Right cardiac atrium (tissue), 5 donors: Measurements from ENCODE around the gene PROK2. TPM values are rescaled to one million over a fixed set of nuclear protein-coding genes. Genes with fewer than 3 reads are reported as not detected.

Source experiments
- ATAC-seq, 2 donors: fragments of 200-7000 bp; cut with Tn5 transposase; one replicate each; pipeline versions ENCODE4 v1.8.0 to v1.9.1; 2020; ENCODE audit warnings: moderate library complexity in 2 of 2, mild to moderate bottlenecking in 1 of 2
- DNase-seq, 3 donors: peaks; one replicate each; pipeline ENCODE4 v3.0.0-alpha.2; 2020
- H3K27ac ChIP-seq: one replicate; pipeline ENCODE4 v1.5.1; 2013; ENCODE audit warnings: mild to moderate bottlenecking, low read length, control low read depth, moderate library complexity
- H3K27me3 ChIP-seq: one replicate; pipeline ENCODE4 v1.6.1; 2013; ENCODE audit not compliant: control insufficient read depth, insufficient read depth
- H3K4me1 ChIP-seq: one replicate; pipeline ENCODE4 v1.6.1; 2013; ENCODE audit warnings: low read length; ENCODE audit not compliant: control insufficient read depth, insufficient read depth
- H3K4me3 ChIP-seq: one replicate; pipeline ENCODE4 v1.5.1; 2013; ENCODE audit warnings: low read length, control low read depth
- H3K9me3 ChIP-seq: one replicate; pipeline ENCODE4 v1.6.1; 2013; ENCODE audit warnings: low read length; ENCODE audit not compliant: control insufficient read depth
- WGBS: extraction: QIAGEN DNeasy Blood & Tissue Kit; methylation state at CpG from one replicate; pipeline ENCODE4 v1.1.7; 2013; 5-methylcytosine and 5-hydroxymethylcytosine counted together
- intact Hi-C, 4 donors: fragments of 100-400 bp; cut with DNase I; formaldehyde crosslinking; loops; one replicate each; pipeline versions ENCODE4 v1.11.0 to v1.14.0; 2022 to 2023
- long read RNA-seq, 4 donors: library from polyadenylated mRNA; unstranded; transcript quantifications; one replicate each; pipeline ENCODE4 v2.0.0, GENCODE V29; 2020 to 2021
- polyA plus RNA-seq: library from polyadenylated mRNA; stranded (reverse); fragments of 200-250 nt; gene quantifications from one replicate; pipeline ENCODE4 v1.2.3, GENCODE V29; 2013
- total RNA-seq, 4 donors: library from RNA; stranded (reverse); fragmentation: NEBNext Ultra II Directional; extraction: Animal tissue kit (Norgen Biotek cat#: 25700); gene quantifications; one replicate each; pipeline ENCODE4 v1.2.1, GENCODE V29; 2021
- donor health status: healthy with polysubstance abuse.
- donor health status: DM: no; HTN: yes; CAD: no.
- donor health status: DM: no; HTN: no; CAD: no.
- donor health status: DM: no; HTN: yes; CAD: no; lungs with severe emphysema.
- donor health status: DM: yes; HTN: yes; CAD: no.

PROK2 gene, protein sequence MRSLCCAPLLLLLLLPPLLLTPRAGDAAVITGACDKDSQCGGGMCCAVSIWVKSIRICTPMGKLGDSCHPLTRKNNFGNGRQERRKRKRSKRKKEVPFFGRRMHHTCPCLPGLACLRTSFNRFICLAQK
- total RNA-seq (under 1 TPM in 2 of 4 donors, not detected in 2; 0.15 to 0.31 TPM), polyA plus RNA-seq (0.11 TPM)
- long read RNA-seq, donor 1 = 0 reads
- long read RNA-seq, donor 2 = 0 reads
- long read RNA-seq, donor 3, partial matches to known transcripts = 0 of 1 reads
- long read RNA-seq, donor 3, other reads (novel, unspliced or antisense) = 0 of 1 reads
- long read RNA-seq, donor 4 = 0 reads

DNA sequence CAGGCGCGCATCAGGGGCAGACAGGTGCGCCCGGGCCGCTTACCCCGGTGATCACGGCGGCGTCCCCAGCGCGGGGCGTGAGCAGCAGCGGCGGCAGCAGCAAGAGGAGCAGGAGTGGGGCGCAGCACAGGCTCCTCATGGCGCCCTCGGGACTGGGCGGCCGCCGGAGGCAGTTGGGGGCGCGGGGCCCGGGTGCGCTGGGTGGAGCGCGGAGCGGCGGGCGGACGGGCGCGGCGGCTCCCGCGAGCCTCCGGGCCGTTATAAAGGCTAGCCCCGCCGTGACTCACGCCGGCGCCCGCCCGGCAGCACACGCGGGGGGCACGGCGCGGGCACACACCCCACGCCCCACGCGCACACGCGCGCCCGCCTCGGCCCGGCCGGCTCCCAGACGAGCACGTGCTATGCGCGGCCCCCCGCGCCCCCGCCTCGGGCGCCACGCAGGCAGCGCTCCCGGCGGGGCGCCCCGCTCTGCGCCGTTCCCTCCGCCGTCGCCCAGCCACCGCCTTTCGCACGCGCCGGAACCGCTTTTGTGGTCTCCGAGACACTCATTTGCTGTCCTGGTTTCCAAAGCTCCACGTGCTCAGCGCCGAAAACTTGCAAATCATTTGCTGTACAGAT is at the start of gene PROK2:
PROK2 (minus strand) TSS at position 235 of the 618 bp plus-strand sequence; CDS start at position 139, 96 bp downstream.
- H3K4me3 ChIP-seq = peak within 1 kb of the TSS; percentile 61
- ATAC-seq (peak; percentile 40 to 61), DNase-seq (peak in 2 of 3 donors; percentile 46 to 50)
- WGBS = under 1% methylated on average over 86 of the region's 89 CpGs
- no peaks in the 10 kb centered on the region for H3K9me3 ChIP-seq
- intact Hi-C loops = no loop called here
- peaks cover 3% of the 10 kb centered on the region for H3K27me3 ChIP-seq
- no peak within 1 kb of the TSS for H3K27ac ChIP-seq
- H3K4me1 ChIP-seq = peaks cover 4% of the 10 kb centered on the region

DNA sequence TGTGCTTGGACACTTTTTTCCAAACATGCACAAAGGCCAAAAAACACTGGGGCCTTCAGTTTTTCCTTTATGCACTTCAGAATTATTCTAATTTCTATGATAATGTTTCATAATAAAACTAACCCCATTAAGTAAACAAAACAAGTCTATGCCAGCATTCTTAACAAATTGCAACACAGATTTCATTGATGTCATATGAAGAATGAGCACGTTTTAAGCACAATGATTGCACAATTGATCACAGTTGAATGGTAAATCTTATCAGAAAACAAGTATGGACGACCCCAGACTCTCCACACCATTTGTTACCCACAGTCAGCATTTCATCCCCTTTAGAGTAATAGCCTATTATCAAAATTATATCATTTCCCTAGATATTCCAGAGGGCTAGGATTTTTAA is 46.7 kb upstream of the PROK2 start:
- Histone ChIP-seq H3K27ac (no peak overlapping the region), H3K9me3 (no peaks in the 10 kb centered on the region), H3K4me3 (no peak overlapping the region), H3K4me1 (no peaks in the 10 kb centered on the region), H3K27me3 (peaks cover 2% of the 10 kb centered on the region)
- 54% methylated on average over 2 of the region's 2 CpGs for WGBS
- intact Hi-C loops = no loop called here
- no peak for ATAC-seq
- no peak for DNase-seq

DNA sequence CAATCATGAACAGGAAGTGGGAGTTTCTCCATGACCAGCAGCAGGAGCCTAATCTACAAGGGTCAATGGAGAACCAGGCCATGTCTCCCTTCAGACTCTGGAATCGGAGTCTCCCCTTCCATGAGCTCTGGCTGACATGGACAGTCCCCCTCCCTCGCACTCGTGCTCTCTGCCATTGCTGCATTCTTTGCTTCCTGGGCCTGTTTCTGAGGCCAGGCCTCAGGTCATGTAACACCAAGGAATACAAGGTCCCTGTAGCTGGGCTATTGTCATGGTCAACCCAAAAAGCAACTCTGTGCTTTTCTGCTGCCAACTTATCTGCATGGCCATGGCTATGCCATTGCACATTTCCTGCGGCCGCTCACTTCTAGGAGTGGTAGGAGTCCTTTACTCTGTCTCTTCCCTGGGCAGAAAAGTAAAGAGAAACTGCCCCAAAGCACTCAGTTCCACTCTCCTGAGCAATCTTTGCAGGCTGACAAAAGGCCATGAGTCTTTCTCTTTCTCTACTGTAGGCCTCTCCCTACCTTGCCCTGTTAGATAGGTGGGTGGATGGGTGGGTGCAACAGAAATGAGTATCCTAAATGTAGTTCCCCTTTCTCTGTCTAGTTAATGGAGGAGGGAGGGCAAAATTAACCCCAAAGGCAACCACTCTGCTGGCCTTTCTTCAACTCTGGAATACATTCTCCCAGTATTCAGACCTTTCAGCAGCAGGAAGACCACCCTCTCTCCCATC is 40.8 kb upstream of the PROK2 start:
- WGBS = 96% methylated on average over 5 of the region's 5 CpGs
- no peak for ATAC-seq
- intact Hi-C loops = no loop called here

DNA sequence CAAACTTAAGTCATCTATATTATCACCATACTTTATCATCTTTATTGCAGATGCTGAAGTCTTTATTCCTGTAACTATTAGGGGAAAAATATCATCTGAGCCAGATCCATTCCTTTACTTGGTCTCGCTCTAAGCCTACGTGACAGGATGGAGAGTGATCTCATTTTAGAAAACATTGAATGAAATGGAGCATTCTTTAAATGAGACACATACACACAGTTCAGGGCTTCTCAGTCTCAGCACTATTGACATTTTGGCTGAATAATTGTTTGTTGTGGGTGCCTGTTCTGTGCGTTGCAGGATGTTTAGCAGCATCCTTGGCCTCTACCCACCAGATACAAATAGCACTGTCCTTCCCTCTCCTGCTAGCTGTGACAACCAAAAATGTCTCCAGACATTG is 36.2 kb upstream of the PROK2 start:
- WGBS = 63% methylated on average over 3 of the region's 3 CpGs
- Histone ChIP-seq H3K27ac (no peak overlapping the region), H3K27me3 (no peaks in the 10 kb centered on the region), H3K4me3 (no peak overlapping the region), H3K9me3 (no peaks in the 10 kb centered on the region), H3K4me1 (no peaks in the 10 kb centered on the region)
- intact Hi-C loops = no loop called here
- no peak for ATAC-seq
- DNase-seq = no peak

More for the DNA sequence above, 40.8 kb upstream of the PROK2 start:
- Histone ChIP-seq H3K27ac (no peak overlapping the region), H3K9me3 (no peaks in the 10 kb centered on the region), H3K4me1 (no peaks in the 10 kb centered on the region), H3K4me3 (no peak overlapping the region), H3K27me3 (peaks cover 1% of the 10 kb centered on the region)
- DNase-seq = no peak

DNA sequence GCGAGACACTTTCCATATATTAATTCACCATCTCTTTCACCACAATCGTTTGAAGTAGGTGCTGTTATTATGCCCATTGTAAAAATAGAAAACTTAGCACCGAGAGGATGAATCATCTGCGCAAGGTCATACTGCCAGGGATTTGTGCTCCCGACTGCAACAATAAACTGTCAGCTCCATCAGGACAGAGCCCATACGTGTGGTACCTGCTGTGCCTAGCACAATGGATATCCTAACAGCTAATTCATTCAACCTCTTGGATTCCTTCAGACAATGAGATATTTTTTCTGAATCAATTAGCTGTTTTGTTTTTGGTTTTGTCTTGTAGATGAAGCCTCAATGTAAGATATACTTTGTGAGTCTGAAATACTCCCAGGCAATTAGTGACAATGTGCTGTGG is 32.3 kb upstream of the PROK2 start:
- 65% methylated on average over 6 of the region's 6 CpGs for WGBS
- H3K4me1 ChIP-seq = no peaks in the 10 kb centered on the region
- intact Hi-C loops = no loop called here
- H3K9me3 ChIP-seq = no peaks in the 10 kb centered on the region
- H3K4me3 ChIP-seq = no peak overlapping the region
- DNase-seq (no peak), ATAC-seq (no peak)
- no peak overlapping the region for H3K27ac ChIP-seq
- H3K27me3 ChIP-seq = no peaks in the 10 kb centered on the region

DNA sequence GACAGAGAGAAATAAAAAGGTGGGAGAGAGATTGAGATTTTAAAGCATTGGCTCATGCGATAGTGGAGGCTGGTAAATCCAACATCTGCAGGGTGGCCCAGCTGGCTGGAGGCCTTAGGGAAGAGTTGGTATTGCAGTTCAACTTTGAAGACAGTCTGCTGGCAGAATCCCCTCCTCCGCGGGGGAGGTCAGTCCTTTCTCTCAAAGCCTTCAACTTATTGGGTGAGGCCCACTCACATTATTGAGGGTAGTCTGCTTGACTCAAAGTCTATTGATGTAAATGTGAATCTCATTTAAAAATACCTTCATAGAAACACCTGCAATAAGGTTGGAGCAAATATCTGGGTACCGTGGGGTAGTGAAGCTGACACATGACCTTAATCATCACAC is 31.8 kb upstream of the PROK2 start:
- WGBS = 85% methylated on average over 4 of the region's 4 CpGs
- ATAC-seq = no peak
- no peaks in the 10 kb centered on the region for H3K9me3 ChIP-seq
- H3K27ac ChIP-seq = no peak overlapping the region
- intact Hi-C loops = no loop called here
- no peak overlapping the region for H3K4me3 ChIP-seq
- no peak for DNase-seq
- H3K27me3 ChIP-seq = no peaks in the 10 kb centered on the region
- no peaks in the 10 kb centered on the region for H3K4me1 ChIP-seq

DNA sequence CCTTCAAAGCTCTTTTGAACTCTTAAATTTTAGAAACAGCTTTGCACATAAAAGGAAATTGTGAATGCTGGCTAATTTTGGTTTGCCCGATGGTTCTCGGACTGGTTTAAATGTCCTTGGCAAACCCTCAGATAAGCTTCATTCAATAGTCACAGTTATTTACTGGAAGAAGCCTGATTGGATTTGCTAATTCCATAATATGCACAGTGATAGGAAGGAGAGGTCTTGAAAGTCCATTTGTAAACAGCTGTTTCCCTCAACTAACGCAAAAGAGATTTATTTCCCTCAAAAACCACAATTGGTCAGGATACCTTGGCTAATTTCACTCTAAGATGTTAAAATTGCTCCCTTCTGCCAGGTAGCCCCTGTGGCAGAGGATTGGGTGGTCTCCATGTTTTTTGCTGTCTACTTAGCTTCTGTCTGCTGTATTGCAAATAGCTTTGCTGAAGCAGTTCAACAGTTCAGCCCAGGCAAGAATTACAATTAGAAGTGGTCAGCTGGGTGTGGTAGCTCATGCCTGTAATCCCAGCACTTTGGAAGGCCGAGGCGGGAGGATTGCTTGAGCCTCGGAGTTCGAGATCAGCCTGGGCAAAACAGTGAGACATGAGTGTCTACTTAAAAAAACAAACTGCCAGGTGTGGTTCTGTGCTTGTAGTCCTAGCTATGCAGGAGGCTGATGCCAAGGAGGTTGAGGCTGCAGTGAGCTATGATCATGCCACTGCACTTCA is 30.6 kb upstream of the PROK2 start:
- ATAC-seq (no peak), DNase-seq (no peak)
- Histone ChIP-seq H3K4me1 (no peaks in the 10 kb centered on the region), H3K27me3 (no peaks in the 10 kb centered on the region), H3K27ac (no peak overlapping the region), H3K4me3 (no peak overlapping the region), H3K9me3 (no peaks in the 10 kb centered on the region)
- 85% methylated on average over 7 of the region's 7 CpGs for WGBS
- intact Hi-C loops = no loop called here

DNA sequence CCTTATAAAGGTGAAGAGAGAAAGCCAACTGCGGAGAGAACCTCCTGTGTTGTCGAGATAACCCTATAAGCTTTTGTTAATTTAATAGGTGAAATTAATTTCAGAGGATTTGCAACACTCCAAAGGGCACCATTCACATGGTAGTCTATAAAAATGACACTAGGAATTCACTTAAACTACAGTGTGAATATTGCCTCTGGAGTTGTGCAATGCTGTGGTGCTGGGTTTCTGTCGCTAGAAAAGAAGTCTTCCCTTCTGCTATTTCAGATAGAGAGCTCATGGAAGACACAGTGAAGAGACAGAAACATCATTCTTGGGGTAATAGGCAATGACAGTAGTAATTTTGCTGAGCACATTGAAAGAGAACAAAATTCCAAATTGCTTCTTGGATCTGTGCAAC is 28.8 kb upstream of the PROK2 start:
- H3K27me3 ChIP-seq = no peaks in the 10 kb centered on the region
- no peak overlapping the region for H3K27ac ChIP-seq
- ATAC-seq = no peak
- 91% methylated on average over 3 of the region's 3 CpGs for WGBS
- intact Hi-C loops = no loop called here
- no peak for DNase-seq
- H3K4me1 ChIP-seq = no peaks in the 10 kb centered on the region
- H3K9me3 ChIP-seq = no peaks in the 10 kb centered on the region
- H3K4me3 ChIP-seq = no peak overlapping the region

DNA sequence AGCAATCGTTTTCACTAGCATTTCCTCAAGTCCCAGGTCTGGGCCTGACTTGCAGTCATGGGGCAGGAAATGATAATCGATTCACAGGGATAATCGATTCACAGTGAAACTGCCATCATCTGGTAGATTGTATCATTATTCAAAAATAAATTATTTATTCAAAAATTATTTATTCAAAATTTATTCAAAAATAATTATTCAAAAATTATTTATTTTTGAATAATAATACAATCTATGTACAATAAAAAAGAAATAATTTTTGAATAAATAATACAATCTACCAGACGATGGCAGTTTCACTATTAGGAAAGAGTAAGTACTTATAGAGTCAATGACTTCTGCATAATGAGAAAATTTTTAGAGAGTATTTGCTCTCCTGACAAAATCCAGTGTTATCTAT is 28.1 kb upstream of the PROK2 start:
- intact Hi-C loops = no loop called here

DNA sequence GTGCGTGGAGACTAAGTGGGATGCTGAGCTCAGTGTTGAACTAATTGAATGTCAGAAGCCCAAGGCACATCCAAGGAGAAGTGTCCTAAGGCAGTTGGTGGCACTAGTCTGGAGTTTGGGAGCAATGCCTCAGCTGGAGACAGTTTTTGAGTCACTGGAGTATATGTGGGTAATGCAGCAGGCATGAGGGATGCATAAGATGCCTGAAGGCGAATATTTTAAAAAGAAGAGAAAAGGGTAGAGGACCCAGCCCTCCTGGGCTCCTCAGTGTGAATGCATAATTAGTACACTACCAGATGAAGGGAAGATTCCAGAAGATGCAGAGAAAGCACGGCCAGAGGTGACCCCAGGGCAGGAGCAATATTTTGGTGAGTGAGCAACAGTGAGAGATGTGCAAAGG is 25.1 kb upstream of the PROK2 start:
- intact Hi-C loops = no loop called here
- Histone ChIP-seq H3K4me3 (no peak overlapping the region), H3K4me1 (no peaks in the 10 kb centered on the region), H3K9me3 (no peaks in the 10 kb centered on the region), H3K27ac (no peak overlapping the region), H3K27me3 (no peaks in the 10 kb centered on the region)
- ATAC-seq = no peak
- no peak for DNase-seq
- WGBS = 86% methylated on average over 3 of the region's 3 CpGs

More for the DNA sequence above, 28.1 kb upstream of the PROK2 start:
- Histone ChIP-seq H3K27ac (no peak overlapping the region), H3K27me3 (no peaks in the 10 kb centered on the region), H3K9me3 (no peaks in the 10 kb centered on the region), H3K4me3 (no peak overlapping the region), H3K4me1 (no peaks in the 10 kb centered on the region)
- ATAC-seq (no peak), DNase-seq (no peak)
- WGBS = 82% methylated on average over 4 of the region's 4 CpGs
